Hematopoietic multipotent progenitor cell treated with erythropoietin and hydrocortisone succinate and interleukin-3 and kit ligand, for 4 days (in vitro differentiated cells): Measurements from ENCODE around the gene CACNG8.
"Not testable (repeated sequence)": the region's sequence is repeated elsewhere in the genome, so short reads cannot be mapped to it uniquely, and the experiment has no call there.

ENCODE experiments used
- DNase-seq: peaks from one replicate; pipeline ENCODE4 v3.0.0-alpha.2; 2015

Gene CACNG8

DNA sequence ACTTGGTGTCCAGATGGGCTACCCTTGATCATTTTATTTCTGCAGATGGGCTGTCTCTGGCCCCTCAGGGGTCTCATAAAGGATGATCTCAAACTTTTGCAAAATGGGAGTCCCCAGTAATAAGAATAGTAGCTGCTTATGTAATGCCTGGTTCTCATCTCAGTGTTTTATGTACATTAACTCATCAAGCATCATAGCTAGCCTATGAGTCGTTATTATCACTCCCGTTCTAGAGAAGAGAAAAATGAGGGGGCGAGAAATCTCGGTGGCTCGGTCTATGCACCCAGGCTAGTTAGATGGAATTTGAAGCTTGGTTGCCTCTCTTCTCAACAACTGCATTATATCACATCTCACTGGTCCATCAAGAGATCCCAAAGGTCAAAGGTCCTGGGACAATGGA is 32.1 kb downstream of the CACNG8 start:
- no peak for DNase-seq

DNA sequence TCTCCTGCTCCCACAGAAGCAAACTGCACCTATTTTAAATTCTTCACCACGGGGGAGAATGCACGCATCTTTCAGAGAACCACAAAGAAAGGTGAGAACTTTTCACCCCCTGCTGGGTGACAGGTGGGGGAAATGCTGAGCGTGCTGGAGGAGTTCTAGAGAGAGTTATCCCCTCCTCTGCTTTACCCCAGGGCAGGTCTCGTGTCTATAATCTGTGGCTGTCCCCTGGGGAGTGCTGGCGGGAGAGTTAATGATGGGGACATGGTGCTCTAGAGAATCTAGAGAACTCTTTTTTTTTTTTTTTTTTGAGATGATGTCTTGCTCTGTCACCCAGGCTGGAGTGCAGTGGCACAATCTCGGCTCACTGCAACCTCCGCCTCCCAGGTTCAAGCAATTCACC is 35.5 kb downstream of the CACNG8 start:
- DNase-seq = no peak

DNA sequence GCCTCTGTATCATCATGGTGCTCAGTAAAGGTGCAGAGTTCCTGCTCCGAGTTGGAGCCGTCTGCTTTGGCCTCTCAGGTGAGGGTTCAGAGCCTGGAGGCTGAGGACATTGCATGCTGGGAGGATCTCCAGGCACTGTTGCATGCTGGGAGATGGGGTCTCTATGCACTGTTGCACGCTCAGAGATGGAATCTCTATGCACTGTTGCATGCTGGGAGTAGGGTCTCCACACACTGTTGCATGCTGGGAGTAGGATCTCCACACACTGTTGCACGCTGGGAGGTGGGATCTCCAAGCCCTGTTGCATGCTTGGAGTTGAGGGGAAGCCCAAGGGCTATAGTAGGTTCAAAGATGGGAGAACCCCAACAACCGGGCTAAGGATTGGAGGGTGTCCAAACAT is 37.0 kb downstream of the CACNG8 start:
- DNase-seq = no peak

DNA sequence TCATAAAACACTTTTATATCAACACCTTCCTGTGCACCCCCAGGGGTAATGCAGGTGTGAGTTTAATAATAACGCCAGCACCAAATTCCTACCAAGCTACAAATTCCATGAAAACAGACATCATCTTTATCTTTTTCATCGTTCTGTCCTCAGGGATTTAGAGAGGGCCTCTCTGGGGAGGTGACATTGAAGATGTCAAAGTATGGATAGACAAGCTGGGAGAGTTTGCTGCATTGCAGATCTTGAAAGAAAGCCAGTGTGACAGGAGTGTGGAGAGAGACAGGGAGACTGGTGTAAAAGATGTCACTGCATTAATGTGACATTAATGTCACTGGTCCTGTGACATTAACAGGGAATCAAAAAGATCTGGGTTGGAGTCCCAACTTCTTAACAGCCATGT is 38.8 kb downstream of the CACNG8 start:
- no peak for DNase-seq

DNA sequence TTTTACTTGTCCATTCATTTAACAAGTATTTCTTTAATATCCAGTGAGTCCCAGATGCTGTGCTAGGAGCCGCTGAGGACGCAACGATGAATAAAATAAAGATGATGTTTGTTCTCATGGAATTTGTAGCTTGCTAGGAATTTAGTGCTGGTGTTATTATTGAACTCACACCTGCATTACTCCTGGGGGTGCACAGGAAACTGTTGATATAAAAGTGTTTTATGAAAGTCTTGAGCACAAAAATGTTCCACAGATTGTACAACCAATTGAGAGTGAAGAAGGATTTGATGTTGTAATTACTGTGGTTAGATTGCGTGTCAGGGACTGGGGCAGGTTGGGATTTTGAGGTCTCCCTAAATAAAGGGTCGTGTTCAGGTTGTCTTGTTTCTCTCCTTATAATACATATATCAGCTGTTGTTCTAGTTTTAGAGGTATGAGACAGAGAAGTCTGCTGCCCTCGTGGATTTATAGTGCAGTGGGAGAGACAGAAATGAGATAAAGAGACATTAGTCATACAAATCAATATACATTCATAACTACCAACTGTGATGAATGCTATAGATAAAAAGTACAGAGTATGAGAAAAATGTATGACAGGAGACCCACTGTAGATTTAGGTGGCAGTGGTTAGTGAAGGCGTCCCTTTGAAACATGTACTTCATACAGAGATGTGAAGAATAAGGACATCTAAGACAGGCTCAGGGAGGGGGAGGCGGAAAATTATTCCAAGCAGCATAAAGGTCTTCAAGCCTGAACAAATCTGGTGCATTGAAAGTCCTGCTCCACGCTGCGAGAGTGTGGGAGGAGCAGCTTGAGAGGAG is 40.0 kb downstream of the CACNG8 start:
- no peak for DNase-seq

DNA sequence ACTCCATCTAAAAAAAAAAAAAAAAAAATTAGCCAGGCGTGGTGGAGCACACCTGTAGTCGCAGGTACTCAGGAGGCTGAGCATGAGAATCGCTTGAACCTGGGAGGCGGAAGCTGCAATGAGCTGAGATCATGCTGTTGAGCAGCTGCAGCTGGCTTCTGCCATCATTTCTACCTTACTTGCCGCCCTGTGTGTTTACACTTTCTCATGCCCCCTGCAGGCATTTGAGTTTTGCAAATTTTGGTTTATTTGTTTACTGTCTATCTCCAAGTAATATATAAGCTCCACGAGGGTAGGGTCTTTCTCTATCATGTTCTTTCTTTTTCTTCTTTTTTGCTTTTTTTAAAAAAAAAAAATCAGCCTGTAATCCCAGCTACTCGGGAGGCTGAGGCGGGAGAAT is 46.7 kb downstream of the CACNG8 start:
- no peak for DNase-seq

DNA sequence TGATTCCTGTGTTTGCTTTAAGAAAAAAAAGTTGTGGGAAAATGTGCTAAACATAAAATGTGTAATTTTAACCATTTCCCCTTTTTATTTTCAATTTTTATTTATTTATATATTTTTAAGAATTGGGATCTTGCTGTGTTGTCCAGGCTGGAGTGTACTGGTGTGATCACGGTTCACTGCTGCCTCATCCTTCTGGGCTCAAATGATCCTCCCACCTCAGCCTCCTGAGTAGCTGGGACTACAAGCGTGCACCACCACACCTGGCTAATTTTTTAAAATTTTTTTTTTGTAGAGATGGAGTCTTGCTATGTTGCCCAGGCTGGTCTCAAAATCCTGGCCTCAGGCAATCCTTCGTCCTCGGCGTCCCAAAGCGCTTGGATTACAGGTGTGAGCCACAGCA is 47.7 kb downstream of the CACNG8 start:
- no peak for DNase-seq

DNA sequence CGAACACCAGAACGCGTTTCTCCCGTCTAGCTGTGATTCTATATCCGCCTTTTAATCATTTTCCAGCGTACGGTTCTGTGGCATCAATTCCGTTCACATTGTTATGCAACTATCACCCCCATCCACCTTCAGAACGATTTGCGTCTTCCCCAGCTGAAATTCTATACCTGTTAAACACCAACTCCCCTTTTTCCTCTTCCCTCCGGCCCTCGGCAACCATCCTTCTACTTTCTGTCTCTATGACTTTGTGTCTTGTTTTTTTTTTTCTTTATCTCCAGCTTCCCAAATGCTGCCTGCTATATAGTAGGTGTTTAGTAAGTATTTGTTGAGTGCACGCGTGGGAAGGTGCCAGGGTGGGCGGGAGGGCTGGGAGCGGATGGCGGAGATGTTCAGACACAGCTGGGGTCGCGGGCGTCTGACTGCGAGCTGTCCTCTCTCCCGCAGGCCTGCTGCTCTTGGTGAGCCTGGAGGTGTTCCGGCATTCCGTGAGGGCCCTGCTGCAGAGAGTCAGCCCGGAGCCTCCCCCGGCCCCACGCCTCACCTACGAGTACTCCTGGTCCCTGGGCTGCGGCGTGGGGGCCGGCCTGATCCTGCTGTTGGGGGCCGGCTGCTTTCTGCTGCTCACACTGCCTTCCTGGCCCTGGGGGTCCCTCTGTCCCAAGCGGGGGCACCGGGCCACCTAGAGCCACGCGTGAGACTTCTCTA is 48.9 kb downstream of the CACNG8 start:
- DNase-seq = no peak

DNA sequence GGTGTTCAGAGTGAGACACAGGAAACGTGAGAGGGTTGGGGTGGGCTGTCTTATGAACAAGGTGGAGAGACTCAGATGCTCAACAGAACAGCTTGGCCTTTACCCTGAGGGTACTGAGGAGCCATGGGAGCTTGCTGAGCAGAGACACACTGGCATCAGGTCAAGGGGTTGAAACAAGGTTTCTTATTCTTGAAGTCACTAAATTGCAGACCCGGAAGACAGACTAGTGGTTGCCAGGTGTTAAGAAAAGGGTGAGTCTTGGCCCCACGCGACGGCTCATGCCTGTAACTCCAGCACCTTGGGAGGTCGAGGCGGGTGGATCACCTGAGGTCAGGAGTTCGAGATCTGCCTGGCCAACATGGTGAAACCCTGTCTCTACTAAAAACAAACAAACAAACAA is 51.1 kb downstream of the CACNG8 start:
- DNase-seq = no peak

DNA sequence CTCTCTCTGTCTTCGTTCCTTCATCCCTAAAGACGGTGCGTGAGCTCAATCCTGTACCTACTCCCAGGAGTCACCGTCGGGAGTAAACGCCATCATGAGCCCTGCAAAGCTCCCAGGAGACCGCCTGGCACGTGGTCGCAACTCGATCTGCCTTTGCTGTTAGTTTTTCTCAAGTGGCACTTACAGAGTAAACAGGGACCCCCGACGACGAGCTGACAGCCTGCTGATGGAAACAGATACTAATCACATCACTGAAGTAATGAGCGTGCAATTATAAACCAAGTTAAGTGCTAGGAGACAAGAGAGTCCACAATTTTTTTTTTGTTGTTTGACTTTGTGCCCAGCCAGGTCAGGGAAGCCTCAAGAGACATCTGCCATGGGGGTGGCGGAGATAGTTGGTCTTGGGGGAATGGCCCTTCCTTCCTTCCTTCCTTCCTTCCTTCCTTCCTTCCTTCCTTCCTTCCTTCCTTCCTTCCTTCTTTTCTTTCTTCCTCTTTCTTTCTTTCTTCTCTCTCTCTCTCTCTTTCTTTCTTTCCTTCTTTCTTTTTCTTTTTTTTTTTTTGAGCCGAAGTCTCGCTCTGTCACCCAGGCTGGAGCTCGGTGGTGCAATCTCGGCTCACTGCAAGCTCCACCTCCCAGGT is 52.3 kb downstream of the CACNG8 start:
- no peak for DNase-seq

DNA sequence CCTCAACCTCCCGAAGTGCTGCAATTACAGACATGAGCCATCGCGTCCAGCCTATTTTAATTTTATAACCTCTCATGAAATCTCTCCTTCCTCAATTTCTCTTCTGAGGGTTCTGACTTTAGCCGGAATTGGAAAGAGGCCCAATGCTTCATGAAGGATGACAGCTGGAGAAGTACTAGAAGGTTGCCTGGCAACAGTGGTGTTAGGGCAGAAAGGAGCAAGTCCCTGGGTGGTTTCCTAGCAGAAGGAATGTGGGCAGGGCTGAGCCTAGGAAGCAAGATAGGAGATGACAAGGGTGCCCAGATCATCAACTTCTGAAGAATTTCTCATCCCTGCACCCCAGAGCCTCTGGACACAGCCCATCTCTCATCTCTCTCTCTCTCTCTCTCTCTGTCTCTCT is 54.5 kb downstream of the CACNG8 start:
- no peak for DNase-seq

DNA sequence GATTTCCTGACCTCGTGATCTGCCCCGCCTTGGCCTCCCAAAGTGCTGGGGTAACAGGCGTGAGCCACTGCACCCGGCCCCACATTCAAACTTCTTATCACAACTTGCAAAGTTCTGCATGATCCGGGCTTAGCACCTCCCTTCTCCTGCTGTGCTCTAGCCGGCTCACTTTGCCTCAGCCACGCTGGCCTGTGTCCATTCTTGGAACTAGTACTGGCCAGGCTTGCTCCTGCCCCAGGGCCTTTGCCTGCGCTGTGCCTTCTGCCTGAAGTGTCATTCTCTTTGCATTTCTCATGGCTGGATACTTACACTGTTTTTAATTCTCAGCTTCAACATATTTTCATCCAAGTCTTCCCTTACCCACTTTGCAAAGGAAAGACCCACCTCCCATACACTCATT is 58.6 kb downstream of the CACNG8 start:
- no peak for DNase-seq

DNA sequence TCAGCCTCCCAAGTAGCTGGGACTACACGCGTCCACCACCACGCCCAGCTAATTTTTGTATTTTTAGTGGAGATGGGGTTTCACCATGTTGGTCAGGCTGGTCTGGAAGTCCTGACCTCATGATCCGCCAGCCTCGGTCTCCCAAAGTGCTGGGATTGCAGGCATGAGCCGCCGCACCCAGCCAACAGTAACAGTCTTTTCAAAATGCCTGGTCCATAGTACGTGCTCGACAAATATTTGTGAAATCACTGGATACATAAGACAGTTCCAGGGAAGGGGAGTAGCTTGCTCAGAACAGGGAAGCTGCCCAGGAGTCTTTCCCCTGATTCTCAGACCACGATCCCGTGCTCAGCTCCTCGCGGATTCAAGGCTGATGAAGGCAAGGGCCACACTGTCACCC is 59.2 kb downstream of the CACNG8 start:
- no peak for DNase-seq

DNA sequence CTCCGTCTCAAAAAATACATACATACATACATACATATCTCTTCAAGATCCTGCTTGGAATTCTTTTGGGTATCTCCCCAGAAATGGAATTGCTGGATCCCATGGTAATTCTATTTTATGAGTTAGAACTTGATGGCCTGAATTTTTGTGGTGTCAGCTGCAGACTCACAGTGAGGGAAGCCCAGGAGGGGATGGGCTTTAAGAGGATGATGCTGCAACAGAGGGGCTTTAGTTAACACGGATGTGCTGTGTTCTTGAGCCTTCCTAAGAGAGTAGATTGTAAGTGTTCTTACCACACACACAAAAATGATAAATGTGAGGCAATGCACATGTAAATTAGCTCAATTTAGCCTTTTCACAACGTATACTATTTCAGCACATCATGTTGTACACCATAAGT is 60.5 kb downstream of the CACNG8 start:
- DNase-seq = peak; percentile 38

DNA sequence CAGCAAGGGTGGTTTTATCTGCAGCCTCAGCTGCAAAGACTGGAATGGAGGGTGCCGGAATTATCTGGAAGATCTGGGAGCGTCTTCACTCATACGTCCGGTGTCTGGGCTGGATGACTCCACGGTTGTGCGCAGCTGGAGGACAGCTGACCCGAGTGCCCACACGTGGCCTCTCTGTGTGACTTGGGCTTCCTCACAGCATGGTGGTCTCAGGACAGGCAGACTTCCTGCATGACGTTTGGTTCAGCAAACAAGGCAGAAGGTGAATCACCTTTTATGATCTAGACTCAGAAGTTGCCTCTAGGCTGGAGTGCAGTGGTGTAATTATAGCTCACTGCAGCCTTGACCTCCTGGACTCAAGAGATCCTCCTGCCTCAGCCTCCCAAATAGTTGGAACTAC is 61.9 kb downstream of the CACNG8 start:
- DNase-seq = no peak

DNA sequence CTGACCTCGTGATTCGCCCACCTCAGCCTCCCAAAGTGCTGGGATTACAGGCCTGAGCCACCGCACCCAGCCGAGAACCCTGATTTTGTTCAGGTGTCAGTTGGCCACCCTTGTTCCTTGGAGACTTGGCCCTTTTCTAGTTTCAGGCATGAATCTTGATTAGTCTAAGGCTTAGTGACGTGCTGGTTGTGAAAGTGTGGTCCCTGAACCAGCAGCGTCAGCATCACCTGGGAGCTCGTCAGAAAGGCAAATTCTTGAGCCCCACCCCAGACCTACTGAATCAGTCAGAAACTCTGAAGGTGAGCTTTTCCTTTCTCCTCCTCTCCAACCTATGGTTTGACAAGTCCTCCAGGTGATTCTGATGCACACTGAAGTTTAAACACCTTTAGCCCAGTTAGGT is 63.9 kb downstream of the CACNG8 start:
- no peak for DNase-seq

DNA sequence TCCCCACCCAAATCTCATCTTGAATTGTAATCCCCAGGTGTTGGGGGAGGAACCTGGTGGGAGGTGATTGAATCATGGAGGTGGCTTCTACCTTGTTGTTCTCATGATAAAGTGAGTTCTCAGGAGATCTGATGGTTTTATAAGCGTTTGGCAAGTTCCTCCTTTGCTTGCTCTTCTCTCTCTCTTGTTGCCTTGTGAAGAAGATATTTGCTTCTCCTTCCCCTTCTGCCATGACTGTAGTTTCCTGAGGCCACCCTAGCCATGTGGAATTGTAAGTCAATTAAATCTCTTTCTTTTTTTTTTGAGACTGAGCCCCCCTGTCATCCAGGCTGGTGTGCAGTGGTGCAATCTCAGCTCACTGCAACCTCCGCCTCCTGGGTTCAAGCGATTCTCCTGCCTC is 66.6 kb downstream of the CACNG8 start:
- DNase-seq = peak; percentile 18

DNA sequence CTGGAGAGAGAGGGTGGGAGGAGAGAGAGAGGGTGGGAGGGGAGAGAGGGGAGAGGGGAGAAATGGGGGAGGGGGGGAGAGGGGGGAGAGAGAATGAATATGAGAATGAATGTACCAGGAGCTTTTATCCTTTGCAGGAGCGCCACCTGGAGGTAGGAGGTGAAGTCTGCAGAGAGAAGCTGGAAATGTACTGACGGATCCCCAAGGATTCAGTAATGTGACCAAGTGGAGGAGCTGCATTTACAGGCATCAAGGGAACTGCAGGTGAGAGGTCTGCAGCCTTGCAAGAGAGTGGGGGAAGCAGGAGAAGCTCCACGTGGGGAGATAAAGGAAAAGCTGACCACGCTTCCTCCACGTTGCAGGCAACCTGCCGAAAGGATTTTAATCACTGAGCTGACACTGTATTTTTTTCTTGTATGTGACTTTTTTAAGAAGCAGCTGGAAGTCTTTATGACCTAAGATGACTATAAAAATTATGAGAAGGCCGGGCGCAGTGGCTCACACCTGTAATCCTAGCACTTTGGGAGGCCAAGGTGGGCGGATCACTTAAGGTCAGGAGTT is 67.3 kb downstream of the CACNG8 start:
- peak; percentile 81 for DNase-seq

DNA sequence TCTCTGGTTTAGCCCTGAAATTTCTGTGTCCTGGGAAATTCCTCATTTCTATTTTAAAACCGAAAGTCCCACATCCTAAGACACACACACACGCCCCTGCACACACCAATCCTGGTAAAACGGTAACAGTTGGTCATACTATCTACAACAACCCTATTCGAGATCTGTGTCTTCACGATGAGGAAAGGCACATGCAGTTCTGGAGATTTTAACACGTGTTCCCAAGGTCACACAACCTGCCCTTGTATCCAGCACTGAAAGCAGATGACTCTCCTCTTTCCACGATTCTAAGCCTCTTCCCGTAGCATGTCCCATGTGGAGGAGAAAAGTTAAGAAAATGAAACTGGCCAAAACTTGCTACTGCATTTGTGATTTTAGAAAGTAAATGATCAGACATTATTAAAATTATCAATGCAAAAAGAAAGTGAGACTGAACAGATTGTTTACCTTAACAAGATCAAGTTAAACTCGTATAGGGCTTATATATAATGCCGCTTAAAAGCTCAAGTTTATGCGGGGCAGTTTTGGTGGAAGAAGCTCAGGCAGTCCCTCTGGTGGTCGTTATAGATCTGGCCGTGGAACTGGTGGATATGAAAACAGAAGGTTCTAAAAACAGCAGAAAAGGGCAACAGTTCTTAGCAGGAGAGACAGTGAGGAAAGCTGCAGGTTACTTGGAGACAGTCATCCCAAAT is 68.3 kb downstream of the CACNG8 start:
- peak; percentile 65 for DNase-seq

DNA sequence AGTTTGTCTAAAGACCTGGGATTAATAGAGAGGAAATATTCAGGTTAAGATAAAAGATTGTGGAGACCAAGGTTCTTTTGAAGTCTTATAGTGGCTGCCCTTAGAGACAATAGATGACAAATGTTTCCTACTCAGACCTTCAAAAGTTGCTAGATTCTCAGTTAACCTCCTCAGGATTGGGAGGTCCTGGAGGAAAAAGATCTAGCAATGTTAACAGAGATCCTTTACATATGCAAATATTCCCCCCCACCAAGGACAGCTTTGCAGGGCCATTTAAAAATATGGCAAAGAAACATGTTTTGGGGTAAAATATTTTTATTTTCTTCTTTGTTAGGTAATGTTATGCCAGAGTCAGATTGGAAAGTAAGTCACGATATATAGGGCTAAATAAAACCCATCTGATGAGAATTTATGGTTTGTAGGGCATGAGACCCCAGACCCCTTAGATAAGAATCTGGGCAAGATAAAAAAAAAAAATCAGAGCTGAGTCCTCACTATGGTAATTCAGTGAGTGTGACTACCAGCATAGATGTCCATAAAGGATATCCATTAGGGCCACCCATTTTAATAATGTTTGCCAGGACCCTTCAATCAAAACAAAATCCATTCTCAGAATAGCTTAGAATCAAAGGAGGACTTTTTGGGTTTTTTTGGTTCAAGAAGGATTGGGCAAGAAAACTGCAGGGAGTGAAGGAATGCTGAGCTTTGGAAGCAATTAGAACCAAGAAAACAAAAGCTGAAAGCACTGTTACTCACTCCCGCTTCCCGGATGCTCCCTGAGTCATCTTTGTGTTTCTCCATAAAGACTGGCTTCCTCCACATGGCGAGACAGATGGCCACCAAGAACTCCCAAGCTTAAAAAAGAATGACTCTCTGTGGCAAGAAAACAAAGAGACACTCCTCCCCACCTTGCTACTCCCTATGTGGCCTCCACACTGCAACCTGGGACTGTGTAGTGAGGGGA is 72.8 kb downstream of the CACNG8 start:
- no peak for DNase-seq

DNA sequence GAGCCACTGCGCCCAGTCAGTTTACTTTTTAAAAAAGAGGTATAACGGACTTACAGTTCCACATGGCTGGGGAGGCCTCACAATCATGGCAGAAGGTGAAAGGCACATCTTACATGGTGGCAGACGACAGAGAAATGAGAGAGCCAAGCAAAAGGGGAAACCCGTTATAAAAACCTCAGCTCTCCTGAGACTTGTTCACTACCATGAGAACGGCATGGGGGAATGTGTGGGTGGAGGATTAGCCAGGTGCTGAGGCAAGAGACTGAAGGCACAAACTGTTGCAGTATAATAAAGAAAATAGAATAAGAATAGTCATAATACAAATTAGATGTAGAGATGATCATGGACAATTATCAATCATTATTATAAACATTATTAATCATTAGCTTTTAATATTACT is 73.8 kb downstream of the CACNG8 start:
- not testable (repeated sequence) for DNase-seq
